GM23338 (cell line): ENCODE results near the gene ACTA2. TPM values are rescaled to one million over a fixed set of nuclear protein-coding genes. Genes with fewer than 3 reads are reported as not detected.

Experiments used
- ATAC-seq: fragments of 200-7000 bp; cut with Tn5 transposase; 3 replicates; pipeline ENCODE4 v1.9.1; 2020
- DNase-seq: peaks from one replicate; pipeline ENCODE4 v3.0.0-alpha.2; 2015; ENCODE audit warnings: low spot score
- H2AFZ ChIP-seq: fragments of 200-600 bp; sonication (generic); 2 replicates; pipeline ENCODE4 v1.8.0; 2016; ENCODE audit warnings: antibody characterized with exemption, mild to moderate bottlenecking, moderate library complexity
- H3F3A ChIP-seq: fragments of 200-600 bp; sonication (generic); replicated peaks from 2 replicates; pipeline ENCODE4 v1.8.0; 2017; ENCODE audit warnings: antibody characterized with exemption, mixed run types, low read depth
- H3K27ac ChIP-seq: fragments of 200-600 bp; sonication (generic); 2 replicates; pipeline ENCODE4 v1.6.1; 2016; ENCODE audit warnings: low read depth
- H3K27me3 ChIP-seq: fragments of 200-600 bp; sonication (generic); 2 replicates; pipeline ENCODE4 v1.8.0; 2016; ENCODE audit warnings: mild to moderate bottlenecking, mixed run types, moderate library complexity; ENCODE audit not compliant: insufficient read depth
- H3K36me3 ChIP-seq: fragments of 200-600 bp; sonication (generic); 2 replicates; pipeline ENCODE4 v1.8.0; 2016; ENCODE audit warnings: mild to moderate bottlenecking; ENCODE audit not compliant: insufficient read depth
- H3K4me1 ChIP-seq: fragments of 200-600 bp; sonication (generic); 2 replicates; pipeline ENCODE4 v1.8.0; 2016; ENCODE audit warnings: mild to moderate bottlenecking, moderate library complexity; ENCODE audit not compliant: insufficient read depth
- H3K4me2 ChIP-seq: fragments of 200-600 bp; sonication (generic); 2 replicates; pipeline ENCODE4 v1.7.1; 2017; ENCODE audit warnings: mixed run types
- H3K4me3 ChIP-seq: fragments of 200-600 bp; sonication (generic); 2 replicates; pipeline ENCODE4 v1.6.1; 2016; ENCODE audit warnings: mixed run types
- H3K79me2 ChIP-seq: fragments of 200-600 bp; sonication (generic); replicated peaks from 2 replicates; pipeline ENCODE4 v1.8.0; 2017; ENCODE audit warnings: mild to moderate bottlenecking; ENCODE audit not compliant: insufficient read depth
- H3K9me2 ChIP-seq: fragments of 200-600 bp; sonication (generic); 2 replicates; pipeline ENCODE4 v1.8.0; 2017; ENCODE audit not compliant: insufficient read depth
- H4K20me1 ChIP-seq: fragments of 200-600 bp; sonication (generic); replicated peaks from 2 replicates; pipeline ENCODE4 v1.8.0; 2017; ENCODE audit warnings: mild to moderate bottlenecking; ENCODE audit not compliant: insufficient read depth
- H3K27ac Mint-ChIP-seq: 2 replicates; pipeline ENCODE4 v1.8.0; 2020; ENCODE audit warnings: inconsistent platforms, mild to moderate bottlenecking, moderate library complexity, mixed read lengths
- H3K27me3 Mint-ChIP-seq: 3 replicates; pipeline ENCODE4 v1.8.0; 2022; ENCODE audit warnings: low read depth, mild to moderate bottlenecking, moderate library complexity, mixed read lengths, inconsistent platforms; ENCODE audit not compliant: insufficient read depth, poor library complexity
- H3K36me3 Mint-ChIP-seq: 3 replicates; pipeline ENCODE4 v1.8.0; 2021; ENCODE audit warnings: low read depth, mild to moderate bottlenecking, inconsistent platforms, moderate library complexity, mixed read lengths
- H3K4me1 Mint-ChIP-seq: 3 replicates; pipeline ENCODE4 v1.8.0; 2020; ENCODE audit warnings: mild to moderate bottlenecking, inconsistent platforms, mixed read lengths
- H3K4me3 Mint-ChIP-seq: 3 replicates; pipeline ENCODE4 v1.8.0; 2021; ENCODE audit warnings: moderate library complexity, mild to moderate bottlenecking, inconsistent platforms, mixed read lengths
- H3K9me3 Mint-ChIP-seq: 3 replicates; pipeline ENCODE4 v1.8.0; 2020; ENCODE audit warnings: moderate library complexity, mild to moderate bottlenecking, inconsistent platforms, mixed read lengths
- CREB1 ChIP-seq: fragments of 250-450 bp; sonication (Bioruptor Pico); IDR thresholded peaks from 2 replicates; pipeline ENCODE4 v1.5.0; 2020; ENCODE audit warnings: low read depth, mild to moderate bottlenecking, moderate library complexity
- EZH2 ChIP-seq: fragments of 200-600 bp; sonication (generic); IDR thresholded peaks from one replicate; pipeline ENCODE4 v1.8.0; 2017; ENCODE audit warnings: antibody characterized with exemption, mild to moderate bottlenecking, low read depth; ENCODE audit not compliant: unreplicated experiment
- EZH2phosphoT487 ChIP-seq: fragments of 200-600 bp; sonication (generic); IDR thresholded peaks from one replicate; pipeline ENCODE4 v1.8.1; 2018; ENCODE audit warnings: antibody characterized with exemption; ENCODE audit not compliant: unreplicated experiment
- JUNB ChIP-seq: IDR thresholded peaks from one replicate; pipeline ENCODE4 v1.6.1; 2016; ENCODE audit warnings: antibody characterized with exemption; ENCODE audit not compliant: unreplicated experiment
- NANOG ChIP-seq: IDR thresholded peaks from 2 replicates; pipeline ENCODE4 v1.6.1; 2016; ENCODE audit warnings: antibody characterized with exemption, borderline replicate concordance
- POLR2AphosphoS5 ChIP-seq: IDR thresholded peaks from 2 replicates; pipeline ENCODE4 v1.6.1; 2016; ENCODE audit warnings: antibody characterized with exemption, low read depth
- STAT1 ChIP-seq: IDR thresholded peaks from one replicate; pipeline ENCODE4 v1.6.1; 2016; ENCODE audit warnings: antibody characterized with exemption; ENCODE audit not compliant: unreplicated experiment
- ZNF114 ChIP-seq: fragments of 250-450 bp; sonication (Bioruptor Pico); IDR thresholded peaks from 2 replicates; pipeline ENCODE4 v1.5.0; 2020; ENCODE audit warnings: mild to moderate bottlenecking, moderate library complexity
- ZNF331 ChIP-seq: fragments of 250-450 bp; sonication (Bioruptor Pico); IDR thresholded peaks from 2 replicates; pipeline ENCODE4 v1.5.0; 2020; ENCODE audit warnings: low read depth, mild to moderate bottlenecking, moderate library complexity
- polyA plus RNA-seq: library from polyadenylated mRNA; unstranded; fragments of >200 nt; fragmentation: Nextera tagmentation; extraction: Ambion mirVana; gene quantifications from 2 replicates; pipeline ENCODE4 v1.2.1, GENCODE V29; 2016
- total RNA-seq: library from RNA; depleted of rRNA; stranded (reverse); fragments of >200 nt; shearing (Covaris generic); gene quantifications from 2 replicates; pipeline ENCODE4 v1.2.3, GENCODE V29; 2014
- TF ChIP-seq, protein P1 (sequence below): fragments of 250-450 bp; sonication (Bioruptor Pico); IDR thresholded peaks from 2 replicates; pipeline ENCODE4 v1.5.0; 2020; ENCODE audit warnings: mild to moderate bottlenecking, moderate library complexity
- TF ChIP-seq, protein P2 (sequence below): IDR thresholded peaks from one replicate; pipeline ENCODE4 v1.6.1; 2018; ENCODE audit warnings: antibody characterized with exemption; ENCODE audit not compliant: unreplicated experiment
- TF ChIP-seq, protein P3 (sequence below), 2 experiments: fragments of 200-600 bp in 1 of 2; sonication (generic) in 1 of 2; conservative IDR thresholded peaks; 2 replicates each; pipeline versions ENCODE4 v1.5.1 to v1.6.1; 2016 to 2017; ENCODE audit warnings: antibody characterized with exemption in 2 of 2, low read depth in 2 of 2, mild to moderate bottlenecking in 2 of 2, moderate library complexity in 1 of 2
- TF ChIP-seq, protein P4 (sequence below): IDR thresholded peaks from 2 replicates; pipeline ENCODE4 v1.6.1; 2016; ENCODE audit warnings: antibody characterized with exemption

The ACTA2 gene
- total and polyA plus RNA-seq, 2 experiments from 2014 or later: 3.4 to 9.4 TPM

DNA sequence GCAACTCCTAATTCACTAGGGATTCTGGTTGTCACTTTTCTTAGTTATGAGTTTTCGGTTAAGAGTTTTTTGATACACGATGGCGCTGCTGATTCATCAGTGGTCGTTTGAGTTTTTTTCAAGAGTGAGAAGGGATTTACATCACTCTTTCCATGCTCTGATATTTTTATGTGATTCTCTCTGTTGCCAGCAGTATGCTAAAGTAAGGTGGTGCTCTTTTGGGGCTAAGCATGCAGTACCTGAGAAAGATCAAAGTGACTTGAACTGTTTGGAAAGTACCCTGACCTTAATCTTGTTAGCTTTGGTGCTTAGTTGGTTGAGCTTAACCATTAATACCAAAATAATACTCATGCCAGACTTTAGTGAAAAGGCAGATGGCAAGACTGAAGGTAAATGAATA, 44.4 kb downstream of the ACTA2 start:
- H3K27ac Mint-ChIP-seq: peak overlapping the region; percentile 43
- H3K27me3 Mint-ChIP-seq: no peaks in the 10 kb centered on the region
- ATAC-seq: no peak

More for the DNA sequence above, 44.4 kb downstream of the ACTA2 start:
- no peak overlapping the region for H3K4me2 ChIP-seq
- H4K20me1 ChIP-seq: no peaks in the 10 kb centered on the region
- H3K4me1 Mint-ChIP-seq: peaks cover 4% of the 10 kb centered on the region; the same call in 2 of the 3 replicates
- H3K4me1 ChIP-seq: no peaks in the 10 kb centered on the region
- no peak overlapping the region for H2AFZ ChIP-seq
- no peaks in the 10 kb centered on the region for H3K9me2 ChIP-seq
- H3K36me3 ChIP-seq: no peaks in the 10 kb centered on the region
- H3K27ac ChIP-seq: no peak overlapping the region
- H3K79me2 ChIP-seq: no peaks in the 10 kb centered on the region
- TF ChIP-seq EZH2: no peak
- no peak for TF ChIP-seq ZNF114
- TF ChIP-seq POLR2AphosphoS5: no peak
- TF ChIP-seq, protein P1, sequence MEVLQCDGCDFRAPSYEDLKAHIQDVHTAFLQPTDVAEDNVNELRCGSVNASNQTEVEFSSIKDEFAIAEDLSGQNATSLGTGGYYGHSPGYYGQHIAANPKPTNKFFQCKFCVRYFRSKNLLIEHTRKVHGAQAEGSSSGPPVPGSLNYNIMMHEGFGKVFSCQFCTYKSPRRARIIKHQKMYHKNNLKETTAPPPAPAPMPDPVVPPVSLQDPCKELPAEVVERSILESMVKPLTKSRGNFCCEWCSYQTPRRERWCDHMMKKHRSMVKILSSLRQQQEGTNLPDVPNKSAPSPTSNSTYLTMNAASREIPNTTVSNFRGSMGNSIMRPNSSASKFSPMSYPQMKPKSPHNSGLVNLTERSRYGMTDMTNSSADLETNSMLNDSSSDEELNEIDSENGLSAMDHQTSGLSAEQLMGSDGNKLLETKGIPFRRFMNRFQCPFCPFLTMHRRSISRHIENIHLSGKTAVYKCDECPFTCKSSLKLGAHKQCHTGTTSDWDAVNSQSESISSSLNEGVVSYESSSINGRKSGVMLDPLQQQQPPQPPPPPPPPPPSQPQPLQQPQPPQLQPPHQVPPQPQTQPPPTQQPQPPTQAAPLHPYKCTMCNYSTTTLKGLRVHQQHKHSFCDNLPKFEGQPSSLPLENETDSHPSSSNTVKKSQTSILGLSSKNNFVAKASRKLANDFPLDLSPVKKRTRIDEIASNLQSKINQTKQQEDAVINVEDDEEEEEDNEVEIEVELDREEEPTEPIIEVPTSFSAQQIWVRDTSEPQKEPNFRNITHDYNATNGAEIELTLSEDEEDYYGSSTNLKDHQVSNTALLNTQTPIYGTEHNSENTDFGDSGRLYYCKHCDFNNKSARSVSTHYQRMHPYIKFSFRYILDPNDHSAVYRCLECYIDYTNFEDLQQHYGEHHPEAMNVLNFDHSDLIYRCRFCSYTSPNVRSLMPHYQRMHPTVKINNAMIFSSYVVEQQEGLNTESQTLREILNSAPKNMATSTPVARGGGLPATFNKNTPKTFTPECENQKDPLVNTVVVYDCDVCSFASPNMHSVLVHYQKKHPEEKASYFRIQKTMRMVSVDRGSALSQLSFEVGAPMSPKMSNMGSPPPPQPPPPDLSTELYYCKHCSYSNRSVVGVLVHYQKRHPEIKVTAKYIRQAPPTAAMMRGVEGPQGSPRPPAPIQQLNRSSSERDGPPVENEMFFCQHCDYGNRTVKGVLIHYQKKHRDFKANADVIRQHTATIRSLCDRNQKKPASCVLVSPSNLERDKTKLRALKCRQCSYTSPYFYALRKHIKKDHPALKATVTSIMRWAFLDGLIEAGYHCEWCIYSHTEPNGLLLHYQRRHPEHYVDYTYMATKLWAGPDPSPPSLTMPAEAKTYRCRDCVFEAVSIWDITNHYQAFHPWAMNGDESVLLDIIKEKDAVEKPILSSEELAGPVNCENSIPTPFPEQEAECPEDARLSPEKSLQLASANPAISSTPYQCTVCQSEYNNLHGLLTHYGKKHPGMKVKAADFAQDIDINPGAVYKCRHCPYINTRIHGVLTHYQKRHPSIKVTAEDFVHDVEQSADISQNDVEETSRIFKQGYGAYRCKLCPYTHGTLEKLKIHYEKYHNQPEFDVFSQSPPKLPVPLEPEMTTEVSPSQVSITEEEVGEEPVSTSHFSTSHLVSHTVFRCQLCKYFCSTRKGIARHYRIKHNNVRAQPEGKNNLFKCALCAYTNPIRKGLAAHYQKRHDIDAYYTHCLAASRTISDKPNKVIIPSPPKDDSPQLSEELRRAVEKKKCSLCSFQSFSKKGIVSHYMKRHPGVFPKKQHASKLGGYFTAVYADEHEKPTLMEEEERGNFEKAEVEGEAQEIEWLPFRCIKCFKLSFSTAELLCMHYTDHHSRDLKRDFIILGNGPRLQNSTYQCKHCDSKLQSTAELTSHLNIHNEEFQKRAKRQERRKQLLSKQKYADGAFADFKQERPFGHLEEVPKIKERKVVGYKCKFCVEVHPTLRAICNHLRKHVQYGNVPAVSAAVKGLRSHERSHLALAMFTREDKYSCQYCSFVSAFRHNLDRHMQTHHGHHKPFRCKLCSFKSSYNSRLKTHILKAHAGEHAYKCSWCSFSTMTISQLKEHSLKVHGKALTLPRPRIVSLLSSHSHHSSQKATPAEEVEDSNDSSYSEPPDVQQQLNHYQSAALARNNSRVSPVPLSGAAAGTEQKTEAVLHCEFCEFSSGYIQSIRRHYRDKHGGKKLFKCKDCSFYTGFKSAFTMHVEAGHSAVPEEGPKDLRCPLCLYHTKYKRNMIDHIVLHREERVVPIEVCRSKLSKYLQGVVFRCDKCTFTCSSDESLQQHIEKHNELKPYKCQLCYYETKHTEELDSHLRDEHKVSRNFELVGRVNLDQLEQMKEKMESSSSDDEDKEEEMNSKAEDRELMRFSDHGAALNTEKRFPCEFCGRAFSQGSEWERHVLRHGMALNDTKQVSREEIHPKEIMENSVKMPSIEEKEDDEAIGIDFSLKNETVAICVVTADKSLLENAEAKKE (CRISPR knock-in tag): no peak
- no peak for TF ChIP-seq JUNB
- TF ChIP-seq NANOG: no peak
- TF ChIP-seq EZH2phosphoT487: no peak
- TF ChIP-seq, protein P2, sequence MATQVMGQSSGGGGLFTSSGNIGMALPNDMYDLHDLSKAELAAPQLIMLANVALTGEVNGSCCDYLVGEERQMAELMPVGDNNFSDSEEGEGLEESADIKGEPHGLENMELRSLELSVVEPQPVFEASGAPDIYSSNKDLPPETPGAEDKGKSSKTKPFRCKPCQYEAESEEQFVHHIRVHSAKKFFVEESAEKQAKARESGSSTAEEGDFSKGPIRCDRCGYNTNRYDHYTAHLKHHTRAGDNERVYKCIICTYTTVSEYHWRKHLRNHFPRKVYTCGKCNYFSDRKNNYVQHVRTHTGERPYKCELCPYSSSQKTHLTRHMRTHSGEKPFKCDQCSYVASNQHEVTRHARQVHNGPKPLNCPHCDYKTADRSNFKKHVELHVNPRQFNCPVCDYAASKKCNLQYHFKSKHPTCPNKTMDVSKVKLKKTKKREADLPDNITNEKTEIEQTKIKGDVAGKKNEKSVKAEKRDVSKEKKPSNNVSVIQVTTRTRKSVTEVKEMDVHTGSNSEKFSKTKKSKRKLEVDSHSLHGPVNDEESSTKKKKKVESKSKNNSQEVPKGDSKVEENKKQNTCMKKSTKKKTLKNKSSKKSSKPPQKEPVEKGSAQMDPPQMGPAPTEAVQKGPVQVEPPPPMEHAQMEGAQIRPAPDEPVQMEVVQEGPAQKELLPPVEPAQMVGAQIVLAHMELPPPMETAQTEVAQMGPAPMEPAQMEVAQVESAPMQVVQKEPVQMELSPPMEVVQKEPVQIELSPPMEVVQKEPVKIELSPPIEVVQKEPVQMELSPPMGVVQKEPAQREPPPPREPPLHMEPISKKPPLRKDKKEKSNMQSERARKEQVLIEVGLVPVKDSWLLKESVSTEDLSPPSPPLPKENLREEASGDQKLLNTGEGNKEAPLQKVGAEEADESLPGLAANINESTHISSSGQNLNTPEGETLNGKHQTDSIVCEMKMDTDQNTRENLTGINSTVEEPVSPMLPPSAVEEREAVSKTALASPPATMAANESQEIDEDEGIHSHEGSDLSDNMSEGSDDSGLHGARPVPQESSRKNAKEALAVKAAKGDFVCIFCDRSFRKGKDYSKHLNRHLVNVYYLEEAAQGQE: no peak
- TF ChIP-seq, protein P3, sequence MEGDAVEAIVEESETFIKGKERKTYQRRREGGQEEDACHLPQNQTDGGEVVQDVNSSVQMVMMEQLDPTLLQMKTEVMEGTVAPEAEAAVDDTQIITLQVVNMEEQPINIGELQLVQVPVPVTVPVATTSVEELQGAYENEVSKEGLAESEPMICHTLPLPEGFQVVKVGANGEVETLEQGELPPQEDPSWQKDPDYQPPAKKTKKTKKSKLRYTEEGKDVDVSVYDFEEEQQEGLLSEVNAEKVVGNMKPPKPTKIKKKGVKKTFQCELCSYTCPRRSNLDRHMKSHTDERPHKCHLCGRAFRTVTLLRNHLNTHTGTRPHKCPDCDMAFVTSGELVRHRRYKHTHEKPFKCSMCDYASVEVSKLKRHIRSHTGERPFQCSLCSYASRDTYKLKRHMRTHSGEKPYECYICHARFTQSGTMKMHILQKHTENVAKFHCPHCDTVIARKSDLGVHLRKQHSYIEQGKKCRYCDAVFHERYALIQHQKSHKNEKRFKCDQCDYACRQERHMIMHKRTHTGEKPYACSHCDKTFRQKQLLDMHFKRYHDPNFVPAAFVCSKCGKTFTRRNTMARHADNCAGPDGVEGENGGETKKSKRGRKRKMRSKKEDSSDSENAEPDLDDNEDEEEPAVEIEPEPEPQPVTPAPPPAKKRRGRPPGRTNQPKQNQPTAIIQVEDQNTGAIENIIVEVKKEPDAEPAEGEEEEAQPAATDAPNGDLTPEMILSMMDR (conservative IDR thresholded peaks at IDR 0.05; ENCODE audit: low read depth in 2 of 2): no peak
- TF ChIP-seq ZNF331 (CRISPR knock-in tag): no peak
- TF ChIP-seq STAT1: no peak
- no peak for TF ChIP-seq CREB1
- TF ChIP-seq, protein P4, sequence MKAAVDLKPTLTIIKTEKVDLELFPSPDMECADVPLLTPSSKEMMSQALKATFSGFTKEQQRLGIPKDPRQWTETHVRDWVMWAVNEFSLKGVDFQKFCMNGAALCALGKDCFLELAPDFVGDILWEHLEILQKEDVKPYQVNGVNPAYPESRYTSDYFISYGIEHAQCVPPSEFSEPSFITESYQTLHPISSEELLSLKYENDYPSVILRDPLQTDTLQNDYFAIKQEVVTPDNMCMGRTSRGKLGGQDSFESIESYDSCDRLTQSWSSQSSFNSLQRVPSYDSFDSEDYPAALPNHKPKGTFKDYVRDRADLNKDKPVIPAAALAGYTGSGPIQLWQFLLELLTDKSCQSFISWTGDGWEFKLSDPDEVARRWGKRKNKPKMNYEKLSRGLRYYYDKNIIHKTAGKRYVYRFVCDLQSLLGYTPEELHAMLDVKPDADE: no peak
- H3K9me3 Mint-ChIP-seq: no peaks in the 10 kb centered on the region
- H3K4me3 Mint-ChIP-seq: no peak overlapping the region
- no peaks in the 10 kb centered on the region for H3K27me3 ChIP-seq
- H3F3A ChIP-seq: no peaks in the 10 kb centered on the region
- peaks cover 2% of the 10 kb centered on the region; the same call in 2 of the 3 replicates for H3K36me3 Mint-ChIP-seq
- no peak overlapping the region for H3K4me3 ChIP-seq
- DNase-seq: no peak
